HEK293T (cell line): Measurements from ENCODE around the gene ATF7.
A peak's percentile ranks its signal among the peaks of the same experiment; 100 is the strongest.
"Not testable (repeated sequence)": the region's sequence is repeated elsewhere in the genome, so short reads cannot be mapped to it uniquely, and the experiment has no call there.

Experiments used
- CTCF ChIA-PET: fragments of 350-600 bp; formaldehyde crosslinking; extraction: SDS; loops from one replicate; lab custom pipeline; 2021; ENCODE audit warnings: antibody characterized with exemption, inconsistent platforms; lab: Yijun Ruan, JAX
- POLR2A ChIA-PET: fragments of 350-600 bp; formaldehyde crosslinking; extraction: SDS; loops from one replicate; lab custom pipeline; 2020; ENCODE audit warnings: antibody characterized with exemption, inconsistent platforms; lab: Yijun Ruan, JAX
- DNase-seq: peaks from one replicate; pipeline ENCODE4 v3.0.0; 2012; ENCODE audit warnings: mixed read lengths; ENCODE audit errors: extremely low spot score
- ARNT ChIP-seq: fragments of 450-650 bp; IDR thresholded peaks from 2 replicates; pipeline ENCODE4 v1.6.1; 2017; ENCODE audit warnings: mild to moderate bottlenecking
- BHLHE40 ChIP-seq: fragments of 450-650 bp; IDR thresholded peaks from 2 replicates; pipeline ENCODE4 v1.6.1; 2016; ENCODE audit warnings: mild to moderate bottlenecking, moderate library complexity, borderline replicate concordance
- CTBP1 ChIP-seq: fragments of 450-650 bp; IDR thresholded peaks from 2 replicates; pipeline ENCODE4 v1.6.1; 2016; ENCODE audit warnings: borderline replicate concordance
- ELF4 ChIP-seq: fragments of 450-650 bp; IDR thresholded peaks from 2 replicates; pipeline ENCODE4 v1.6.1; 2017; ENCODE audit warnings: antibody characterized with exemption
- FOXA1 ChIP-seq: fragments of 450-650 bp; IDR thresholded peaks from 2 replicates; pipeline ENCODE4 v1.6.1; 2016; ENCODE audit warnings: mild to moderate bottlenecking
- FOXK2 ChIP-seq: fragments of 450-650 bp; IDR thresholded peaks from 2 replicates; pipeline ENCODE4 v1.6.1; 2016; ENCODE audit warnings: mild to moderate bottlenecking
- FOXM1 ChIP-seq: fragments of 450-650 bp; IDR thresholded peaks from 2 replicates; pipeline ENCODE4 v1.6.1; 2017; ENCODE audit warnings: mild to moderate bottlenecking, borderline replicate concordance
- HDGF ChIP-seq: fragments of 450-650 bp; IDR thresholded peaks from 2 replicates; pipeline ENCODE4 v1.6.1; 2017; ENCODE audit warnings: antibody characterized with exemption, borderline replicate concordance
- L3MBTL2 ChIP-seq: fragments of 450-650 bp; conservative IDR thresholded peaks from 2 replicates; pipeline ENCODE4 v1.6.1; 2016; ENCODE audit warnings: mild to moderate bottlenecking
- LEF1 ChIP-seq: fragments of 450-650 bp; IDR thresholded peaks from 2 replicates; pipeline ENCODE4 v1.6.1; 2017; ENCODE audit warnings: mild to moderate bottlenecking, borderline replicate concordance
- NFRKB ChIP-seq: fragments of 450-650 bp; IDR thresholded peaks from 2 replicates; pipeline ENCODE4 v1.6.1; 2016; ENCODE audit warnings: mild to moderate bottlenecking, moderate library complexity
- SP1 ChIP-seq: fragments of 450-650 bp; IDR thresholded peaks from 2 replicates; pipeline ENCODE4 v1.6.1; 2017
- SUZ12 ChIP-seq: fragments of 450-650 bp; IDR thresholded peaks from 2 replicates; pipeline ENCODE4 v1.6.1; 2016; ENCODE audit warnings: mild to moderate bottlenecking
- TARDBP ChIP-seq: fragments of 450-650 bp; IDR thresholded peaks from 2 replicates; pipeline ENCODE4 v1.6.1; 2016
- ZNF384 ChIP-seq: fragments of 450-650 bp; IDR thresholded peaks from 2 replicates; pipeline ENCODE4 v1.6.1; 2016
- TF ChIP-seq, protein P1 (sequence below): fragments of 450-650 bp; IDR thresholded peaks from 2 replicates; pipeline ENCODE4 v1.6.1; 2016

Gene ATF7

DNA sequence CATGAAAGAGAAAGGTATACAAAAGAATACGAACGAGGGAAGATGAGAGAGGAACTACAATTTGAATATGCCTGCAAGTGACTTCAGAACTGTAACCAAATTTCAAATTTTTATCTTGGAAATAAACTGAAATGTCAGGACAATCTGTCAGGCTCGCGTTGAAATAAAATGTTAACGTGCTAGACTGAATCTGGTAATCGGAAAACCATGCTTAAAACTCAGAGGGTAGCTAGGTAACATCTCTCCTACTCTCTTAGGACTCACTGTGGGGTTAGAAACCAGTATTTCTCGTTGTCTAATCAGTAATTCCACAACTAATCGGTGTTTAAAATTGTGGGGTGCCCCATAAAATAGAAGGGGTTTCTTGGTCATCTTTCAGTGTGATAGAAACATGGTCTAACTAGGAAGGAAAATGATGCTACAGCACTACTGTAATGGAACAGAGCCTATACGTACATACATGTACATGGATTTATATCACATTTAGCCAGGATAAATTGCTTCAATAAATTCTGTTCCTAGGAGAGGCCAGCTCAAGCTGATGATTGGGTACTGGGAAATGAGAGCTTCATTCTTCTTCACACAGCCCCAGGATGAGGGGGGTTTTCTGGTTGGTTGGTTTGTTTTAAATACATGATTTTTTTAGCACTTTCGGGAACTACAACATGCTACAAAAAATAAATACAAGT, 23.9 kb downstream of the ATF7 start:
- ChIA-PET POLR2A (interaction anchor here (1.1 kb wide), 1 partner anchor 24 kb away, joined by 3 read pairs; the partner anchor contains the start of gene ATF7), CTCF (interaction anchor here (0.6 to 0.7 kb wide), 2 partner anchors 9 to 10 kb away, joined by 3 to 4 read pairs; no protein-coding TSS in a partner anchor)
- TF ChIP-seq ZNF384: no peak
- DNase-seq: no peak

DNA sequence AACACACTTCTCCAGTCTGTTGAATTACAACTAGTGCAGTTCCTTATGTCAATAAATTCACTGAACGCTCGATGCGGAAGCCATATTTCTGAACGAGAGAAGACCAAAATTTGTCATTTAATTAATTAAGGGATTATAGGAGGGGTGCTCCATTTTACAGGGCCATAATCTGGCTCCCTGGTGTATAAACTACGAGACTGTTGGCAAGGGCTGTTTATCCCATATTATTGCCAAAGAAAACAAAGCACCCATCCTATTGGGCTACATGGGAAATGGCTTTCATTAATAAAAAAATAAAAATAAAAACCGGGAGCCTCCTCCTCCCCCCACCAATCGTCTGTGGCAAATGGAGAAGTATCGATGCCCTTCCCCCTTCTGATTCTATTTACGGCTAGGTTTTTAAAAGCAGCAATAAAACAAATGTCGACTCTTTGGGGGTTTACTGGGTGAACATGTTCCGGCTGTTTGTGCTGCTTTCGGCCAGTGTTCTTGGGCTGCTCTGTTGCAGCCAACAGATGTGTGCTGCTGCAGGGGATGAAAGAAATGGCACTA, 24.8 kb downstream of the ATF7 start:
- no peak for DNase-seq
- CTCF ChIA-PET: interaction anchor here (0.6 to 0.7 kb wide), 2 partner anchors 8 to 9 kb away, joined by 3 to 4 read pairs; no protein-coding TSS in a partner anchor

DNA sequence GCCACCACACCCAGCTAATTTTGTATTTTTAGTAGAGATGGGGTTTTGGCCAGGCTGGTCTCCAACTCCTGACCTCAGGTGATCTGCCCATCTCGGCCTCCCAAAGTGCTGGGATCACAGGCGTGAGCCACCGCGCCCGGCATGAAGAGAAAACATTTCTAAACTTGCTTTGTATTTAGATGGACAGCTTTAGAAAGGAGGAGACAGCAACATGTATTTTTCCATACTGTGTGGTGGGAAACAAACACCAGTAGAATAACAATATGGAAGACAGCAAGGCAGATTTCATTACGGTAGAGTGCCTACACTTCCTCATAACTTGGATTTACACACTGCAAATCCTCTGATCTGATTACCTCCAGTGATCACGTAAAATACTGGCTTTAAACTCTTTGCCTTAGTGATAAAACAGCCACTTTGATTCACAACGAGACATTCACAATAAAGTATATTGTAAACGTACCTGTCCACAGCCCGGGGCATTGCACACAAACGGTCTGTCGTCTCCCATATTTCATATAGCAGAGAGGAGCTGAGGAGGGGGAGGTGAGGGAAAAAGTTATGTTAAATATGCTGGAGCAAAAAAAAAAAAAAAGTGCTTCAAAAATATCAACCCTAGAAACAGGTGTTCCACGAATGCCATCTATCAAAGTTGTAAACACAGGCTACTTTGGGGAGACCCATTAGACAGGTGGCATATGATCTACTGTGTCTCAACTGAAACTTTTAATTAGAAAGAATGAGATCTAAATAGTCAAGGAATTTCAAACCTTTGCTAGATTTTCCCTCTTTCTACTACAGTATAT, 25.5 kb downstream of the ATF7 start:
- ChIA-PET POLR2A (no interaction called here), CTCF (interaction anchor here (0.6 kb wide), 1 partner anchor 78 kb away, joined by 5 read pairs; no protein-coding TSS in a partner anchor)
- TF ChIP-seq, protein P1, sequence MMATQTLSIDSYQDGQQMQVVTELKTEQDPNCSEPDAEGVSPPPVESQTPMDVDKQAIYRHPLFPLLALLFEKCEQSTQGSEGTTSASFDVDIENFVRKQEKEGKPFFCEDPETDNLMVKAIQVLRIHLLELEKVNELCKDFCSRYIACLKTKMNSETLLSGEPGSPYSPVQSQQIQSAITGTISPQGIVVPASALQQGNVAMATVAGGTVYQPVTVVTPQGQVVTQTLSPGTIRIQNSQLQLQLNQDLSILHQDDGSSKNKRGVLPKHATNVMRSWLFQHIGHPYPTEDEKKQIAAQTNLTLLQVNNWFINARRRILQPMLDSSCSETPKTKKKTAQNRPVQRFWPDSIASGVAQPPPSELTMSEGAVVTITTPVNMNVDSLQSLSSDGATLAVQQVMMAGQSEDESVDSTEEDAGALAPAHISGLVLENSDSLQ: peak; percentile 20; the same call in 1 of the 2 replicates
- no peak for TF ChIP-seq TARDBP
- no peak for DNase-seq

More for the DNA sequence above, 24.8 kb downstream of the ATF7 start:
- no peak for TF ChIP-seq ARNT
- no peak for TF ChIP-seq FOXM1
- TF ChIP-seq LEF1: no peak
- TF ChIP-seq HDGF: no peak
- TF ChIP-seq ZNF384: no peak
- no peak for TF ChIP-seq FOXK2
- no peak for TF ChIP-seq BHLHE40
- TF ChIP-seq ELF4: no peak
- TF ChIP-seq SP1: no peak
- POLR2A ChIA-PET: interaction anchor here (1.1 kb wide), 1 partner anchor 25 kb away, joined by 3 read pairs; the partner anchor contains the start of gene ATF7

DNA sequence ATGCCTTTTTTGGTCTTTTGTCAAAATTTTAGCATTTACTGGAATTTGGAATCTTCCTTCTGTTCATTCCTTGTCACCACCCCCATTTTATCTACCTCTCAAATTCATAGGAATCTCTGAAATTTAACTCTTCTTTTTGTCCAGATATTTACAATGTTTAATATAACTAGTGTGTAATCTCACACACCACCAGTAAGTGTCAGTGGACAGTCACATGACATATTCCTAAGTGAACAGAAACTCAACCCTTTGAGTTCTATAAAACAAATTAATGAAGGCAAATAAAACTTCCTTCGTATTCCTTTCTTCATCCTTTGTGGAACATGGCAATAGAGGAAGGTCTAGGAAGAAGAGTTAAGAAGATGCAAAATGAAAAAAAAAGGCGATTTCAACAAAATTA, 26.6 kb downstream of the ATF7 start:
- TF ChIP-seq FOXM1 (no peak), FOXA1 (no peak), SP1 (no peak), ARNT (no peak), HDGF (no peak), CTBP1 (no peak), NFRKB (no peak), ZNF384 (no peak), ELF4 (no peak), LEF1 (no peak), SUZ12 (no peak)
- TF ChIP-seq, protein P1: no peak
- ChIA-PET CTCF (no interaction called here), POLR2A (no interaction called here)
- no peak for DNase-seq

DNA sequence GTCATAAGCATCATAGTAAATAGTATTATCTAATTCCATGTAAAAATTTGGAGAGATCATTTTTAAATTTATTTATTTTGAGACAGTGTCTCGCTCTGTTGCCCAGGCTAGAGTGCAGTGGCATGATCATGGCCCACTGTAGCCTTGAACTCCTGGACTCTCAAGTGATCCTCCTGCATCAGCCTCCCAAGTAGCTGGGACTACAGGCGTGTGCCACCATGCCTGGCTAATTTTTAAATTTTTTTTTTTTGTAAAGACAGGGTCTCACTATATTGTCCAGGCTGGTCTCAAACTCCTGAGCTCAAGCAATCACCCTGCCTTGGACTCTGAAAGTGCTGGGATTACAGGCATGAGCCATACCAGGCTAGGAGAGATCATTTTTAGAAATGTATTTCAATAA, 27.2 kb downstream of the ATF7 start:
- DNase-seq, POLR2A ChIA-PET, CTCF ChIA-PET: not testable (repeated sequence)

DNA sequence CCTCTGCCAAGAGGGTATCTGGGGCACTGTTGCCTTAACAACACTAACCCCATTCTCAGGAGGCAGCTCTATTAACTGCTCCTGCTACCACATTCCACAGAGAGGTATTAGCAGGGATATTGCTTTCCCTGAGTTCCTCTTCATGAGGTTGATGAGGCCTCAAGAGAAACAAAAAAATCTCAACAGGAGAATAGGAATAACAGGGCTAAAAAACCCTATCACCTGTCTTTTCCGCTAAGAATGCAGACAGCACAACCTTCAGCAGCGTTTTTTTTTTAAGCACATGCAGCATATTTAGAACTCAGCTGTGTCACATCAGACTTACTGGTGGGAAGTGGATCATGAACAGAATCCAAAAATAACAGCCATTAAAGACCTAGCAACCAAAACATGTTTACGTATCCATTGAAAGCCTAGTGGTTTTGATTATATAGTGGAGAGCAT, 29.2 kb downstream of the ATF7 start:
- no peak for TF ChIP-seq FOXM1
- TF ChIP-seq ELF4: no peak
- ChIA-PET CTCF (interaction anchor here (0.8 kb wide), 1 partner anchor 149 kb away, joined by 3 read pairs; no protein-coding TSS in a partner anchor), POLR2A (no interaction called here)
- no peak for DNase-seq

DNA sequence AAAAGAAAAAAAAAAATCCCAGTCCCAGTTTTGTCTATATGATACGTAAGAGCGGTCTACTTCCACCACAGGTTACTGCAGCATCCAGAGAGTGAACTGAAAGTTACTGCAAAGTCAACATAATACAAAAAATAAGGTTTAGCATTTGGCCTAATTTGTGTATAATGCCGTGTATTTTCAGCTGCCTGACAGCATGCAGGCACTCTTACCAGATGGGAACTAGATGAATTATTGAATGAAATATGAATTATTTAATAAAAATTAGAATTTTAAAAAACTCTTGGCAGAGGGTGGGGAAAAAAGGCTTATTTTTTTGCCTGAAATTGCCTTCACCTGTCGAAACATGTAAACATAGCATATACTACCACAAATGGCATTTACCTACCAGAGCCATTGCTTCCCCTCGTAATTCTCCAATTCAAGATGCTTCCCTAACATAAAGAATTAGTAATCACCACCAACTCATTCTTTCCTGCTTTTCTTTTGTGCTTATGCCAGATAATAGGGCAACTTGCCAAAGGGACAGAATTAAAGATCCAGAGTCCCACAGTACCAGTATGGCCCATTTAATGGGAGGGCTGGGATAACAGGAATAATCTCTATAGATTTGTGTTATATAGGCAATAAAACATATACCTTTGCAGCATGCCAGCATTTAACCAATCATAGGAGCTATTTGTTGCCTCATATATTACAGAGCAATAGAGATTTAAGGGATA, 31.1 kb downstream of the ATF7 start:
- POLR2A ChIA-PET: interaction anchor here (0.6 kb wide), 1 partner anchor 10 kb away, joined by 3 read pairs; no protein-coding TSS in a partner anchor
- no peak for TF ChIP-seq NFRKB
- TF ChIP-seq FOXM1: no peak
- TF ChIP-seq L3MBTL2: no peak
- TF ChIP-seq, protein P1: no peak
- TF ChIP-seq ZNF384: no peak
- CTCF ChIA-PET: no interaction called here
- no peak for DNase-seq
